Fibroblast of mammary gland (primary cell): ENCODE results near the gene SPOCD1.
A peak's percentile ranks its signal among the peaks of the same experiment; 100 is the strongest.

Experiments
- DNase-seq: peaks from one replicate; pipeline ENCODE4 v3.0.0-alpha.2; 2010; ENCODE audit warnings: low read depth
- H3K4me3 ChIP-seq: 2 replicates; pipeline ENCODE4 v1.5.1; 2011; ENCODE audit warnings: low read depth, mild to moderate bottlenecking, low read length, moderate library complexity; ENCODE audit not compliant: control insufficient read depth
- TF ChIP-seq, protein P1 (sequence below): conservative IDR thresholded peaks from 2 replicates; pipeline ENCODE4 v1.5.1; 2011; ENCODE audit warnings: low read depth, low read length, inconsistent platforms; ENCODE audit not compliant: control insufficient read depth, insufficient read depth

The SPOCD1 gene

DNA sequence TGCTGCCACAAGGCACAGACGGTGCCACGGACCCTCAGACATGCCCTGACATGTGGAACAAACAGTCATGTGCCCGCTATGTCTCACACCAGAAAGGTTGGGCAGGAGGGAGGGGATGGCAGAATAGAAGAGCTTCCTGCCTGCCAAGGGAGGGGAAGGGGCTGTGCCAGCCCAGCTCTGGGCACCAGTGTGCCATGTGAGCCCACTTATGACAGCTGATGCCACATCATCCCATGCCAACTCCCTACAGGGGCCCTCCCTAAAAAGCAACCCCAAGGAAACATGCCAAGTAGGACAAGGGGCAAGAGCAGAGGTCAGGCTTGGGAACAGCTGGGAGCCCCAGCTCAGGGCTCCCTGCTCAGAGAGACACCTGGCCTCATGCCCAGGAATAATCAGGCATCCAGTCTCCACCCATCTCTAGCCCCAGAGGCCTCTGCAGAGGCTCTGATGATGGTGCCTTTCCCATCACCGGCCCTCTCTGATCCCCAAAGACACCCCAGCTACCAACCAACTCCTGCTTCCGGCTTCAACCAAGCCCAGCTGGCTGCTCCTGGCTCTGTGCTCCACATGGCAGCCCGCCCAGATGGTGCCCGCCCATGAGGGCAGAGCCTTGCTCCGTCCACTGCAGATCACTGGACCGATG lies 62.0 kb downstream of the SPOCD1 start:
- DNase-seq: peak; percentile 43
- TF ChIP-seq, protein P1, sequence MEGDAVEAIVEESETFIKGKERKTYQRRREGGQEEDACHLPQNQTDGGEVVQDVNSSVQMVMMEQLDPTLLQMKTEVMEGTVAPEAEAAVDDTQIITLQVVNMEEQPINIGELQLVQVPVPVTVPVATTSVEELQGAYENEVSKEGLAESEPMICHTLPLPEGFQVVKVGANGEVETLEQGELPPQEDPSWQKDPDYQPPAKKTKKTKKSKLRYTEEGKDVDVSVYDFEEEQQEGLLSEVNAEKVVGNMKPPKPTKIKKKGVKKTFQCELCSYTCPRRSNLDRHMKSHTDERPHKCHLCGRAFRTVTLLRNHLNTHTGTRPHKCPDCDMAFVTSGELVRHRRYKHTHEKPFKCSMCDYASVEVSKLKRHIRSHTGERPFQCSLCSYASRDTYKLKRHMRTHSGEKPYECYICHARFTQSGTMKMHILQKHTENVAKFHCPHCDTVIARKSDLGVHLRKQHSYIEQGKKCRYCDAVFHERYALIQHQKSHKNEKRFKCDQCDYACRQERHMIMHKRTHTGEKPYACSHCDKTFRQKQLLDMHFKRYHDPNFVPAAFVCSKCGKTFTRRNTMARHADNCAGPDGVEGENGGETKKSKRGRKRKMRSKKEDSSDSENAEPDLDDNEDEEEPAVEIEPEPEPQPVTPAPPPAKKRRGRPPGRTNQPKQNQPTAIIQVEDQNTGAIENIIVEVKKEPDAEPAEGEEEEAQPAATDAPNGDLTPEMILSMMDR: no peak
- no peak overlapping the region for H3K4me3 ChIP-seq

DNA sequence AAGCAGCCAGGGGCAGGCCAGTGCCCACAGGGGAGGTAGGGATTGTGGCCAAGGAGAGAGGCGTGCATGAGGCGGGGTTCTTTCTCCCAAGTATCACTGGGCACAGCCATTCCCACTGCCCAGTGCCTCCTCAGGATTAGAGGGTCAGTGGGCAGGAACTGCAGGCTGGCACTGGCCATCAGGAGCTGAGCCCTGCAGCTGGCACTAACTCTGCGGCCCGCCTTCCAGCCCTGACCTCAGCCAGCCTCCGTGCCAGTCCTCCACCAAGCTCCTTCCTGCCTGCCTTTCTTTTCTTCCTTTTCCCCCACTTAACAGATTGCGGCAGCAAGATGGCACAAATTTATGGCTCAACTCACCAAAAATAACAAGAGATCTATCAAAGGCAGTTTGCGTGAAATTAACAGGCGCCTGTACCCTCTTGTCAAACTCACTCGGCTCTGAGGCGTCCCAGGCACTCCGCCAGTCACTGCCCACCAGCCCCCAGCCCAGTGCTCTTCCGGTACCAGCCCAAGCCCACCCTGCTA lies 62.8 kb downstream of the SPOCD1 start:
- no peak overlapping the region for H3K4me3 ChIP-seq
- DNase-seq: no peak
- TF ChIP-seq, protein P1: no peak

DNA sequence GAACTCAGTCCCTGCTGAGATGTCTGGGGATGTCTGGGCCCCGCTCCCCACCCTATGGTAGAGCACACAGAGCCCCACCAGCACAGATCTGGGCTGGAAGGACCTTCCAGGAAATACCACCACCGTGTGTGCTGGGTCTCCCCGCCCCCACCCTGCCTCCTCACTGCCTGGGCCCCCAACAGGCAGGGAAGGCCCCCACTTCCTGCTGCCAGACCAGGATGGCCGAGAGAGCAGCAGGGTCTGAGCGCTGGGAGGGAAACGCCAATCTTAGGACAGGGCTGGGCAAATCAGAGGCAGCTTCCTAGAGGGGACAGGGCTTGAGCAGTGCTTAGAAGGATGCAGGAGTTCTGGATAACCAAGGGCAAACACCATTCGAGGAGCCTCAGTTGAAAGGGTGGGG lies 63.6 kb downstream of the SPOCD1 start:
- TF ChIP-seq, protein P1: no peak
- H3K4me3 ChIP-seq: no peak overlapping the region
- no peak for DNase-seq

DNA sequence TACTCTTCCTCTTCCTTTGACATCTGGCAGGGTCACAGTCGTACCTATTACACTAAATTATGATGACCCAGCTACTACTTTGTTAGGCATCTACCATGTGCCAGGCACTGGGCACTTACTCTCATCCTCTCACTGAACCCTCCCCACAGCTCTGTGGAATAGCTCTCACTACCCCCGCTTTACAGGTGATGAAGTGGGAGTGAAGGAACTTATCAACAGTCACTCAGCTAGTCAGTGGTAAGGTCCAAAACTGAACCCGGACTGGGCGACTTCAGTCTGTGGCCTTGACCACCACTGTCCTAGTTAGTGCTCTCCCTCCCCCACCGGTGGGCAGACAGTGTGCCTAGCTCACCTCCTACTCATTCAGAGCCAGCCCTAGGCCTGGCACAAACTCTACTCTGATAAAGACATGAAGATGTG lies 64.0 kb downstream of the SPOCD1 start:
- no peak overlapping the region for H3K4me3 ChIP-seq
- TF ChIP-seq, protein P1: no peak
- DNase-seq: no peak

DNA sequence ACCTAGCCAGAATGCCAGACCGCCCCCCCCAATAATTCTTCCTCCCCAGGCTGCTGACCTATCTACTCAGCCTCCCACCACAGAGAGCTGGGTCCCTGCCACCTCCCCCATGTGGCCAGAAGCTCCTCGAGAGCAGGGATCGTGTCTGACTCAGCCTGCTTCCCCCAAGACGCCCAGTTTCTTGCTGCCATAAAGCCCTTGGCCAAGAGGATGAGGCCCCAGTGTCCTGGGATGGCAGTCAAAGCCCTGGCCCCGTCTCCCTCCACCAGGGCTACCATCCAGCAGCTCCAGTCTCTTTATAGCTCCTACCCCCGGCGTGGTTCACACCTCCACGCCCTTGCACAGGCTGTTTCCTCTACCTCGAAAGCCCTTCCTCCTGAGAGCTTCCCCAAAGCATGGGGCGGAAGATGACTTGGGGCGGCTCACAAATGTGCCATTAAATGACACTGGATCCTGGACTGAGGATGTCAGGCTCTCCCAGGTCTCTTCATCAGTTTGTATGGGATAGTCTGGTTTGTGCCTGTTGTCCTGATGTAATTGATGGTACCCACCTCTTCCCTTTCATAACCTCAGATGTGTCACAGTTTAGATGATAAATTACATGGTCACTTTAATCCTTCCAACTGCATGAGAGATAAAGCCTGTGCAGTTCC lies 64.8 kb downstream of the SPOCD1 start:
- peak; percentile 78 for DNase-seq
- H3K4me3 ChIP-seq: no peak overlapping the region
- TF ChIP-seq, protein P1: no peak

DNA sequence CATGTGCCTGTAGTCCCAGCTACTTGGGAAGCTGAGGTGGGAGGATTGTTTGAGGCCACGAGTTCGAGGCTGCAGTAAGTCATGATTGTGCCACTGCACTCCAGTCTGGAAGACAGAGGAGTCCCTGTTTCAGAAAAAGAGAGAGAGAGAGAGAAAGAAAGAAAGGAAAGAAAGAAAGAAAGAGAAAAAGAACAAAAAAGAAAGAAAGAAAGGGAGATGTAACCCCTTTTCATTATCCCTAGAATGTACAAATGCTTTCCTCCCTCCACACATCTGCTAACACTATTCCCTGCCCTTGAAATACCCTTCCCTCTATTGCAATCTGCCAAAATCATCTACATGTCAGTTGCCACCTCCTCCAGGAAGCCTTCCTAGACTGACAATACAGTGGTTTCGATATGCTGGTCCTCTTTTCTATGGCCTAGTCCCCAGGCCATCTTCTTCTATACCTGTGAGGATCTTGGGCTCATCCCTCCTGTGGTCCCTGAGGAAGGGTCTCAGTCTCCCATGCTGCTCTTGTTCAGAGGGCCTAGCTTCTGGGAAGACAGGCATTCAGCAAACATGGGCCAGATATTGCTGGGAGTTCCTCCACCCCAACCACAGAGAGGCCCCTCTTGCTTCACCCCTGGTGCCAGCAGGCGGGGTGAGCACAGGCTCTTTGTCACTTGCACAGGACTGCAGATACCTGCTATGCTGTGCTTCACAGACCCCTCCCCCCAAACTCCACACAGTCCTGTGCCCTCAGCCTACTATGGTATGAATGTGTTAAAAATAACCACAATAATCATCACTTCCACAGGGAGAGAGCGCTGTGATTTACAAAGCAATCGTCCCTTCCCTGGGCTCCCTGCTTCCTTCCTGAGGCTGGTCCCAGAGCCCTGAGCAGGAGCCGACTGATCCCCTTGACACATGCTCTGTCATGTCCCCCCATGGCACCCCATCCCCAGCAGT lies 65.8 kb downstream of the SPOCD1 start:
- DNase-seq: no peak
- TF ChIP-seq, protein P1: no peak
- no peak overlapping the region for H3K4me3 ChIP-seq
